ENCODE results near the gene ATP1A1.

The ATP1A1 gene

GRCh38 chr1:116379057-116379630, 6.1 kb downstream of the ATP1A1 start:
- WGBS, result 100% methylated on average over 1 of the region's 2 CpGs
- H3K4me1 ChIP-seq (ENCODE audit: control insufficient read depth, insufficient read depth, low read depth, low read length), result peaks cover 14% of the 10 kb centered on the region
- H2BK5ac ChIP-seq (ENCODE audit: low read depth, low read length, poor library complexity, severe bottlenecking), result no peak overlapping the region
- H3K4ac ChIP-seq (ENCODE audit: low read depth in 1 of 2, low read length in 2 of 2), result no peak overlapping the region
- no peak overlapping the region for H2BK15ac ChIP-seq (ENCODE audit: low read depth, poor library complexity, severe bottlenecking)
- H4K91ac ChIP-seq (ENCODE audit: low read length), result no peak overlapping the region
- peaks cover 7% of the 10 kb centered on the region for H3K79me1 ChIP-seq (replicated peaks; ENCODE audit: low read length, poor library complexity, severe bottlenecking)
- peak overlapping the region in 1 of 2 experiments; percentile 57 for H3K18ac ChIP-seq (ENCODE audit: low read depth in 1 of 2, low read length in 2 of 2)
- H3K23ac ChIP-seq (ENCODE audit: low read length in 2 of 2), result no peak overlapping the region
- peak; percentile 36 for DNase-seq
- peaks cover 4 to 6% of the 10 kb centered on the region in 2 experiments for H3K36me3 ChIP-seq (ENCODE audit: control insufficient read depth in 1 of 2, insufficient read depth in 2 of 2, low read depth in 1 of 2, low read length in 2 of 2)
- no peaks in the 10 kb centered on the region for H3K9me3 ChIP-seq (ENCODE audit: control insufficient read depth, low read length)
- H3K27me3 ChIP-seq (ENCODE audit: control insufficient read depth in 1 of 2, insufficient read depth in 1 of 2, low read length in 2 of 2), result no peaks in the 10 kb centered on the region
- H2AFZ ChIP-seq (ENCODE audit: low read depth, low read length), result no peak overlapping the region
- H2BK12ac ChIP-seq (ENCODE audit: low read length in 2 of 2), result no peak overlapping the region
- H3K27ac ChIP-seq (ENCODE audit: low read length, poor library complexity, severe bottlenecking), result no peak overlapping the region
- no peak overlapping the region for H3K9ac ChIP-seq (ENCODE audit: low read length)
- H2BK120ac ChIP-seq (ENCODE audit: low read depth, low read length), result no peak overlapping the region
- no peak overlapping the region for H3K4me2 ChIP-seq (ENCODE audit: low read length, poor library complexity, severe bottlenecking)
- no peak overlapping the region for H3K4me3 ChIP-seq (ENCODE audit: insufficient read depth in 1 of 2, low read depth in 1 of 2, low read length in 2 of 2)
- no peak overlapping the region for H2AK5ac ChIP-seq (ENCODE audit: low read length, severe bottlenecking)
- no peak overlapping the region for H4K8ac ChIP-seq (ENCODE audit: low read length)
- H3K14ac ChIP-seq (ENCODE audit: low read length in 2 of 2), result no peak overlapping the region

- peaks cover 11% of the 10 kb centered on the region for H3K4me1 ChIP-seq (ENCODE audit: control insufficient read depth, insufficient read depth, low read depth, low read length)
- H3K14ac ChIP-seq (ENCODE audit: low read length in 2 of 2), result no peak overlapping the region
- H3K4me3 ChIP-seq (ENCODE audit: insufficient read depth in 1 of 2, low read depth in 1 of 2, low read length in 2 of 2), result no peak overlapping the region
- no peak overlapping the region for H4K91ac ChIP-seq (ENCODE audit: low read length)
- no peak overlapping the region for H3K18ac ChIP-seq (ENCODE audit: low read depth in 1 of 2, low read length in 2 of 2)
- peaks cover 9% of the 10 kb centered on the region for H3K79me1 ChIP-seq (replicated peaks; ENCODE audit: low read length, poor library complexity, severe bottlenecking)
- H3K9ac ChIP-seq (ENCODE audit: low read length), result no peak overlapping the region
- no peaks in the 10 kb centered on the region for H3K27me3 ChIP-seq (ENCODE audit: control insufficient read depth in 1 of 2, insufficient read depth in 1 of 2, low read length in 2 of 2)
- no peaks in the 10 kb centered on the region for H3K9me3 ChIP-seq (ENCODE audit: control insufficient read depth, low read length)
- no peak overlapping the region for H2BK5ac ChIP-seq (ENCODE audit: low read depth, low read length, poor library complexity, severe bottlenecking)
- H2BK15ac ChIP-seq (ENCODE audit: low read depth, poor library complexity, severe bottlenecking), result no peak overlapping the region
- 94% methylated on average over 5 of the region's 6 CpGs for WGBS
- peaks cover 4 to 13% of the 10 kb centered on the region in 2 experiments for H3K36me3 ChIP-seq (ENCODE audit: control insufficient read depth in 1 of 2, insufficient read depth in 2 of 2, low read depth in 1 of 2, low read length in 2 of 2)
- no peak overlapping the region for H3K23ac ChIP-seq (ENCODE audit: low read length in 2 of 2)
- H2BK12ac ChIP-seq (ENCODE audit: low read length in 2 of 2), result no peak overlapping the region
- no peak overlapping the region for H2AK5ac ChIP-seq (ENCODE audit: low read length, severe bottlenecking)
- H4K8ac ChIP-seq (ENCODE audit: low read length), result no peak overlapping the region
- no peak overlapping the region for H3K4ac ChIP-seq (ENCODE audit: low read depth in 1 of 2, low read length in 2 of 2)
- DNase-seq, result no peak
- H2BK120ac ChIP-seq (ENCODE audit: low read depth, low read length), result no peak overlapping the region
- H3K27ac ChIP-seq (ENCODE audit: low read length, poor library complexity, severe bottlenecking), result no peak overlapping the region
- H3K4me2 ChIP-seq (ENCODE audit: low read length, poor library complexity, severe bottlenecking), result no peak overlapping the region
- no peak overlapping the region for H2AFZ ChIP-seq (ENCODE audit: low read depth, low read length)
These were observed 6.8 kb downstream of the ATP1A1 start for GRCh38 chr1:116379674-116380498.

GRCh38 chr1:116380499-116381242, 7.6 kb downstream of the ATP1A1 start:
- no peak for DNase-seq
- peaks cover 12% of the 10 kb centered on the region for H3K79me1 ChIP-seq (replicated peaks; ENCODE audit: low read length, poor library complexity, severe bottlenecking)
- H3K9ac ChIP-seq (ENCODE audit: low read length), result no peak overlapping the region
- H3K9me3 ChIP-seq (ENCODE audit: control insufficient read depth, low read length), result no peaks in the 10 kb centered on the region
- H3K4ac ChIP-seq (ENCODE audit: low read depth in 1 of 2, low read length in 2 of 2), result no peak overlapping the region
- no peak overlapping the region for H3K4me2 ChIP-seq (ENCODE audit: low read length, poor library complexity, severe bottlenecking)
- no peak overlapping the region for H2BK15ac ChIP-seq (ENCODE audit: low read depth, poor library complexity, severe bottlenecking)
- H3K4me3 ChIP-seq (ENCODE audit: insufficient read depth in 1 of 2, low read depth in 1 of 2, low read length in 2 of 2), result no peak overlapping the region
- H4K8ac ChIP-seq (ENCODE audit: low read length), result no peak overlapping the region
- no peak overlapping the region for H2BK120ac ChIP-seq (ENCODE audit: low read depth, low read length)
- H3K27me3 ChIP-seq (ENCODE audit: control insufficient read depth in 1 of 2, insufficient read depth in 1 of 2, low read length in 2 of 2), result no peaks in the 10 kb centered on the region
- WGBS, result 92% methylated on average over 4 of the region's 7 CpGs
- H3K23ac ChIP-seq (ENCODE audit: low read length in 2 of 2), result no peak overlapping the region
- peaks cover 4 to 21% of the 10 kb centered on the region in 2 experiments for H3K36me3 ChIP-seq (ENCODE audit: control insufficient read depth in 1 of 2, insufficient read depth in 2 of 2, low read depth in 1 of 2, low read length in 2 of 2)
- H2BK5ac ChIP-seq (ENCODE audit: low read depth, low read length, poor library complexity, severe bottlenecking), result no peak overlapping the region
- H3K27ac ChIP-seq (ENCODE audit: low read length, poor library complexity, severe bottlenecking), result no peak overlapping the region
- H3K14ac ChIP-seq (ENCODE audit: low read length in 2 of 2), result no peak overlapping the region
- no peak overlapping the region for H2BK12ac ChIP-seq (ENCODE audit: low read length in 2 of 2)
- H3K18ac ChIP-seq (ENCODE audit: low read depth in 1 of 2, low read length in 2 of 2), result no peak overlapping the region
- H2AK5ac ChIP-seq (ENCODE audit: low read length, severe bottlenecking), result no peak overlapping the region
- H4K91ac ChIP-seq (ENCODE audit: low read length), result no peak overlapping the region
- H3K4me1 ChIP-seq (ENCODE audit: control insufficient read depth, insufficient read depth, low read depth, low read length), result peaks cover 11% of the 10 kb centered on the region
- no peak overlapping the region for H2AFZ ChIP-seq (ENCODE audit: low read depth, low read length)

GRCh38 chr1:116382321-116382720, 9.3 kb downstream of the ATP1A1 start:
- no peak overlapping the region for H3K9ac ChIP-seq (ENCODE audit: low read length)
- no peak overlapping the region for H3K18ac ChIP-seq (ENCODE audit: low read depth in 1 of 2, low read length in 2 of 2)
- peaks cover 10% of the 10 kb centered on the region for H3K4me1 ChIP-seq (ENCODE audit: control insufficient read depth, insufficient read depth, low read depth, low read length)
- no peak overlapping the region for H3K4me3 ChIP-seq (ENCODE audit: insufficient read depth in 1 of 2, low read depth in 1 of 2, low read length in 2 of 2)
- 60% methylated on average over 1 of the region's 2 CpGs for WGBS
- peaks cover 4 to 36% of the 10 kb centered on the region in 2 experiments for H3K36me3 ChIP-seq (ENCODE audit: control insufficient read depth in 1 of 2, insufficient read depth in 2 of 2, low read depth in 1 of 2, low read length in 2 of 2)
- no peak overlapping the region for H4K91ac ChIP-seq (ENCODE audit: low read length)
- peaks cover 12% of the 10 kb centered on the region for H3K79me1 ChIP-seq (replicated peaks; ENCODE audit: low read length, poor library complexity, severe bottlenecking)
- no peak overlapping the region for H2AK5ac ChIP-seq (ENCODE audit: low read length, severe bottlenecking)
- no peak overlapping the region for H2AFZ ChIP-seq (ENCODE audit: low read depth, low read length)
- no peak overlapping the region for H3K27ac ChIP-seq (ENCODE audit: low read length, poor library complexity, severe bottlenecking)
- no peak overlapping the region for H4K8ac ChIP-seq (ENCODE audit: low read length)
- H3K4ac ChIP-seq (ENCODE audit: low read depth in 1 of 2, low read length in 2 of 2), result no peak overlapping the region
- no peaks in the 10 kb centered on the region for H3K27me3 ChIP-seq (ENCODE audit: control insufficient read depth in 1 of 2, insufficient read depth in 1 of 2, low read length in 2 of 2)
- H2BK15ac ChIP-seq (ENCODE audit: low read depth, poor library complexity, severe bottlenecking), result no peak overlapping the region
- H2BK120ac ChIP-seq (ENCODE audit: low read depth, low read length), result no peak overlapping the region
- H3K14ac ChIP-seq (ENCODE audit: low read length in 2 of 2), result no peak overlapping the region
- H3K4me2 ChIP-seq (ENCODE audit: low read length, poor library complexity, severe bottlenecking), result no peak overlapping the region
- no peak overlapping the region for H2BK5ac ChIP-seq (ENCODE audit: low read depth, low read length, poor library complexity, severe bottlenecking)
- no peak overlapping the region for H3K23ac ChIP-seq (ENCODE audit: low read length in 2 of 2)
- DNase-seq, result peak; percentile 22
- H3K9me3 ChIP-seq (ENCODE audit: control insufficient read depth, low read length), result no peaks in the 10 kb centered on the region
- no peak overlapping the region for H2BK12ac ChIP-seq (ENCODE audit: low read length in 2 of 2)

Measured in mesenchymal stem cell (in vitro differentiated cells and primary cell).